ENCODE results near the gene FMNL1.
A peak's percentile ranks its signal among the peaks of the same experiment; 100 is the strongest.

The FMNL1 gene

GRCh38 chr17:45221081-45222013 lies at the start of gene FMNL1:
Gene FMNL1 (plus strand): TSS chr17:45221885. CDS start chr17:45222125, 240 bp downstream.
- peaks cover 49% of the 10 kb centered on the region for H3K36me3 Mint-ChIP-seq (ENCODE audit: low read depth)
- H3K9me3 Mint-ChIP-seq, result no peaks in the 10 kb centered on the region
- peak within 1 kb of the TSS; percentile 99 for H3K4me3 Mint-ChIP-seq
- DNase-seq, result peak; percentile 75
- H3K27ac Mint-ChIP-seq, result peak within 1 kb of the TSS; percentile 97
- peaks cover 62% of the 10 kb centered on the region for H3K4me1 Mint-ChIP-seq
- no peak for ATAC-seq
- H3K27me3 Mint-ChIP-seq, result no peaks in the 10 kb centered on the region

- ATAC-seq (no peak), DNase-seq (no peak)
- Mint-ChIP-seq H3K36me3 (ENCODE audit: low read depth) (no peaks in the 10 kb centered on the region), H3K27ac (peak overlapping the region; percentile 91), H3K4me1 (peaks cover 29% of the 10 kb centered on the region), H3K27me3 (no peaks in the 10 kb centered on the region), H3K9me3 (no peaks in the 10 kb centered on the region), H3K4me3 (no peak overlapping the region)
Measured at GRCh38 chr17:45172232-45172540, 49.5 kb upstream of the FMNL1 start.

- DNase-seq (peak; percentile 65), ATAC-seq (peak; percentile 72)
- Mint-ChIP-seq H3K9me3 (no peaks in the 10 kb centered on the region), H3K27me3 (no peaks in the 10 kb centered on the region), H3K36me3 (ENCODE audit: low read depth) (no peaks in the 10 kb centered on the region), H3K4me3 (peak overlapping the region; percentile 68), H3K4me1 (peaks cover 29% of the 10 kb centered on the region), H3K27ac (peak overlapping the region; percentile 91)
Measured at GRCh38 chr17:45172541-45173286, 49.0 kb upstream of the FMNL1 start.

GRCh38 chr17:45175759-45176115 lies 45.9 kb upstream of the FMNL1 start:
- Mint-ChIP-seq H3K27me3 (no peaks in the 10 kb centered on the region), H3K27ac (no peak overlapping the region), H3K4me1 (peaks cover 20% of the 10 kb centered on the region), H3K36me3 (ENCODE audit: low read depth) (no peaks in the 10 kb centered on the region), H3K4me3 (no peak overlapping the region), H3K9me3 (no peaks in the 10 kb centered on the region)
- ATAC-seq (no peak), DNase-seq (no peak)

- H3K27me3 Mint-ChIP-seq, result no peaks in the 10 kb centered on the region
- DNase-seq, result no peak
- no peak for ATAC-seq
- no peak overlapping the region for H3K27ac Mint-ChIP-seq
- no peak overlapping the region for H3K4me3 Mint-ChIP-seq
- H3K9me3 Mint-ChIP-seq, result no peaks in the 10 kb centered on the region
- peaks cover 6% of the 10 kb centered on the region for H3K4me1 Mint-ChIP-seq
- no peaks in the 10 kb centered on the region for H3K36me3 Mint-ChIP-seq (ENCODE audit: low read depth)
Measured at GRCh38 chr17:45177563-45177962, 44.1 kb upstream of the FMNL1 start.

- Mint-ChIP-seq H3K27ac (no peak overlapping the region), H3K9me3 (no peaks in the 10 kb centered on the region), H3K4me1 (no peaks in the 10 kb centered on the region), H3K36me3 (ENCODE audit: low read depth) (no peaks in the 10 kb centered on the region), H3K27me3 (no peaks in the 10 kb centered on the region), H3K4me3 (no peak overlapping the region)
- DNase-seq (no peak), ATAC-seq (no peak)
Measured at GRCh38 chr17:45184144-45184543, 37.5 kb upstream of the FMNL1 start.

- Mint-ChIP-seq H3K27me3 (no peaks in the 10 kb centered on the region), H3K27ac (no peak overlapping the region), H3K9me3 (no peaks in the 10 kb centered on the region), H3K4me1 (no peaks in the 10 kb centered on the region), H3K4me3 (no peak overlapping the region), H3K36me3 (ENCODE audit: low read depth) (no peaks in the 10 kb centered on the region)
- no peak for DNase-seq
- ATAC-seq, result no peak
Measured at GRCh38 chr17:45186801-45187354, 34.8 kb upstream of the FMNL1 start.

- Mint-ChIP-seq H3K27ac (no peak overlapping the region), H3K9me3 (no peaks in the 10 kb centered on the region), H3K4me3 (no peak overlapping the region), H3K36me3 (ENCODE audit: low read depth) (no peaks in the 10 kb centered on the region), H3K4me1 (no peaks in the 10 kb centered on the region), H3K27me3 (no peaks in the 10 kb centered on the region)
- no peak for DNase-seq
- ATAC-seq, result no peak
Measured at GRCh38 chr17:45189009-45189408, 32.7 kb upstream of the FMNL1 start.

GRCh38 chr17:45190503-45191255 lies 31.0 kb upstream of the FMNL1 start:
- no peak overlapping the region for H3K27ac Mint-ChIP-seq
- DNase-seq (no peak), ATAC-seq (no peak)
- no peaks in the 10 kb centered on the region for H3K36me3 Mint-ChIP-seq (ENCODE audit: low read depth)
- H3K9me3 Mint-ChIP-seq, result no peaks in the 10 kb centered on the region
- H3K4me3 Mint-ChIP-seq, result no peak overlapping the region
- no peaks in the 10 kb centered on the region for H3K27me3 Mint-ChIP-seq
- no peaks in the 10 kb centered on the region for H3K4me1 Mint-ChIP-seq

- no peaks in the 10 kb centered on the region for H3K27me3 Mint-ChIP-seq
- ATAC-seq, result no peak
- DNase-seq, result no peak
Measured at GRCh38 chr17:45195424-45195823, 26.3 kb upstream of the FMNL1 start.

GRCh38 chr17:45197108-45197507 lies 24.6 kb upstream of the FMNL1 start:
- ATAC-seq (no peak), DNase-seq (no peak)
- no peak overlapping the region for H3K27ac Mint-ChIP-seq
- H3K36me3 Mint-ChIP-seq (ENCODE audit: low read depth), result no peaks in the 10 kb centered on the region
- H3K9me3 Mint-ChIP-seq, result no peaks in the 10 kb centered on the region
- H3K27me3 Mint-ChIP-seq, result no peaks in the 10 kb centered on the region
- peaks cover 4% of the 10 kb centered on the region for H3K4me1 Mint-ChIP-seq
- H3K4me3 Mint-ChIP-seq, result no peak overlapping the region

More at GRCh38 chr17:45195424-45195823, 26.3 kb upstream of the FMNL1 start:
- Mint-ChIP-seq H3K9me3 (no peaks in the 10 kb centered on the region), H3K36me3 (ENCODE audit: low read depth) (no peaks in the 10 kb centered on the region), H3K4me3 (no peak overlapping the region), H3K4me1 (peaks cover 4% of the 10 kb centered on the region), H3K27ac (no peak overlapping the region)

- no peaks in the 10 kb centered on the region for H3K9me3 Mint-ChIP-seq
- peak; percentile 97 for DNase-seq
Measured at GRCh38 chr17:45197555-45198334, 23.9 kb upstream of the FMNL1 start.

GRCh38 chr17:45200701-45201100 lies 21.0 kb upstream of the FMNL1 start:
- no peaks in the 10 kb centered on the region for H3K9me3 Mint-ChIP-seq
- no peaks in the 10 kb centered on the region for H3K36me3 Mint-ChIP-seq (ENCODE audit: low read depth)
- H3K4me1 Mint-ChIP-seq, result peaks cover 4% of the 10 kb centered on the region
- H3K27ac Mint-ChIP-seq, result no peak overlapping the region
- ATAC-seq, result no peak
- no peak overlapping the region for H3K4me3 Mint-ChIP-seq
- DNase-seq, result no peak
- H3K27me3 Mint-ChIP-seq, result no peaks in the 10 kb centered on the region

More at GRCh38 chr17:45197555-45198334, 23.9 kb upstream of the FMNL1 start:
- Mint-ChIP-seq H3K36me3 (ENCODE audit: low read depth) (no peaks in the 10 kb centered on the region), H3K27ac (no peak overlapping the region), H3K4me1 (peaks cover 4% of the 10 kb centered on the region), H3K27me3 (no peaks in the 10 kb centered on the region), H3K4me3 (no peak overlapping the region)
- peak; percentile 100 for ATAC-seq

GRCh38 chr17:45201457-45201856 lies 20.2 kb upstream of the FMNL1 start:
- Mint-ChIP-seq H3K27ac (no peak overlapping the region), H3K36me3 (ENCODE audit: low read depth) (no peaks in the 10 kb centered on the region), H3K4me1 (peaks cover 4% of the 10 kb centered on the region), H3K27me3 (no peaks in the 10 kb centered on the region), H3K9me3 (no peaks in the 10 kb centered on the region), H3K4me3 (no peak overlapping the region)
- ATAC-seq (no peak), DNase-seq (no peak)

All from activated naive CD8-positive, alpha-beta T cell treated with anti-CD3 and anti-CD28 coated beads, Interleukin-2, amount 50 U/mL, for 24 hours (primary cell).